Stimulated activated CD4-positive, alpha-beta T cell treated with anti-CD3 and anti-CD28 coated beads, Interleukin-4, amount 100 ng/mL, for 4 hours (primary cell): ENCODE data around the gene LY6G5B.
A peak's percentile ranks its signal among the peaks of the same experiment; 100 is the strongest.
"Not testable (repeated sequence)": the region's sequence is repeated elsewhere in the genome, so short reads cannot be mapped to it uniquely, and the experiment has no call there.

ENCODE experiments used
- DNase-seq, 2 experiments: peaks; one replicate each; pipeline ENCODE4 v3.0.0-alpha.2; 2020

Gene LY6G5B

GRCh38 chr6:31692353-31692752, 22.6 kb downstream of the LY6G5B start:
- no peak for DNase-seq

GRCh38 chr6:31692886-31693285, 23.1 kb downstream of the LY6G5B start:
- DNase-seq, result no peak

- DNase-seq, result no peak
Measured at GRCh38 chr6:31693535-31693934, 23.8 kb downstream of the LY6G5B start.

DNA sequence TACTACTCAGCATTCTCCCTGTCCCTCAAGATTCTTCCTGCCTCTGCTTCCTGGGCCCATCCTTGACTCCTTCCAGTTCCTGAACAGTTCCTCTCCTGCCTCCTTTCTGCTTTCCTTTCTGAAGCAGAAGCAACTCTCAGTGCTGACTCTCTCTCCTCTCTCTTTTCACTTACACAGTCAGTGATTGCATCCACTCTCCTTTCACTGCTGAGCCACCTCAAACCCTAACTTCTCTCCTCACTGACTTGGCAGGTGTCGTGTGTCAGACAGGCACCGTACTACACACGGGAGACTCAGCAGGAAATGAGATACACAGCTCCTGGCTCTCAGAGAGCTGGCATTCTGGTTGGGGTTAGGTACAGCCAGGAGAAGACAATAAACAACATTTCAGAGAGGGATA, 27.8 kb downstream of the LY6G5B start:
- DNase-seq, result no peak

DNA sequence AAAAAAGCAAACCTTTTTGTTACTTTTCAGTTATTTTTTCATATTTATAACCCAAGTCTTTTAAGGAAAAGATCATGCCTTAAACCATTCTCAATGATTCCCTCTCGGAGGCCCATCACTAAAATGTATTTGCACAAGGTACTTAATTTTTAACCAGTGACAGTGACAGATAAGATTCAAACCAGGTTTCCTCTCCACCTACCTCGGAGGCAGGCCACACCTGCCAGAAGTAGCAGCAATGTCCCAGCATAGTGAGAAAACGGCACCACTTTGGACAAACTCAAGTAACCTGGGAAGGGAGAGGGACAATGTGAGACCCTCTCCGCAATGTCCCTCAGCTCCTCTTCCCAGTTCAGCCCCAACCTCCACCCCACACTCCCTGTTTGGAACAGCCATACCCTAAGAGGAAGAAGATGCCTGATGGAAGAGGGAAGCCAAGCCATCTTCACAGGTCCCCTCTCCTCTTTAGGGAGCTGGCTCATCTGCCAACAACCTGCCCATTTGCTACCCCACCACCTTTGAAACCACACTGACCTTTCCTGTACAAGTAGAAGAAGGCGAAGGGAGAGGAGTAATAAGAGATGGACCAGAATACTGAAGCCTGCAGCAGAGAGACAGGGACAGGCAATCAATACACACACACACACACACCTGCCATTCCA, 31.1 kb downstream of the LY6G5B start:
- DNase-seq, result no peak

GRCh38 chr6:31701666-31702404, 32.1 kb downstream of the LY6G5B start:
- DNase-seq, result no peak

- peak; percentile 16 to 18 for DNase-seq
Measured at GRCh38 chr6:31702405-31702818, 32.6 kb downstream of the LY6G5B start.

GRCh38 chr6:31702819-31703716, 33.3 kb downstream of the LY6G5B start, which contains the start of gene ABHD16A:
Gene ABHD16A (minus strand): TSS chr6:31703324. CDS start chr6:31703281, 43 bp downstream.
- DNase-seq, result peak; percentile 94 to 97

GRCh38 chr6:31705931-31706330, 36.2 kb downstream of the LY6G5B start:
- no peak for DNase-seq

GRCh38 chr6:31706599-31706998, 36.8 kb downstream of the LY6G5B start, which contains the start of gene LY6G6F:
Gene LY6G6F (plus strand): TSS chr6:31706866. CDS start chr6:31706907, 41 bp downstream.
- no peak for DNase-seq

- no peak for DNase-seq
Measured at GRCh38 chr6:31707701-31708100, 37.9 kb downstream of the LY6G5B start.

DNA sequence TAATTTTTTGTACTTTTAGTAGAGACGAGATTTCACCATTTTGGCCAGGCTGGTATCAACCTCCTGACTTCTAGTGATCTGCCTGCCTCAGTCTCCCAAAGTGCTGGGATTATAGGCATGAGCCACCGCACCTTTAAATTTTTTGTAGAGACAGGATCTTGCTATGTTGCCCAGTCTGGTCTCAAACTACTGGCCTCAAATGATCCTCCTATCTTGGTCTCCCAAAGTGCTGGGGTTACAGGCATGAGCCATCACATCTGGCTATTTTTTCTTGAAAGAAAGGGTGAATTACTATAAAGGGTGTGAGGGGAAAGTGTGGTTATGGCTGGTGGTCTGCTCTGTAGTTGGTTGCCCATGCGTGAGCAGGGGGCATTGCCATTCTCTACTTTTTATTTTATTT, 38.4 kb downstream of the LY6G5B start:
- DNase-seq, result no peak

GRCh38 chr6:31709157-31709556, 39.4 kb downstream of the LY6G5B start:
- not testable (repeated sequence) for DNase-seq

GRCh38 chr6:31710523-31711219, 40.9 kb downstream of the LY6G5B start:
- no peak for DNase-seq

GRCh38 chr6:31711233-31711632, 41.5 kb downstream of the LY6G5B start:
- no peak for DNase-seq

DNA sequence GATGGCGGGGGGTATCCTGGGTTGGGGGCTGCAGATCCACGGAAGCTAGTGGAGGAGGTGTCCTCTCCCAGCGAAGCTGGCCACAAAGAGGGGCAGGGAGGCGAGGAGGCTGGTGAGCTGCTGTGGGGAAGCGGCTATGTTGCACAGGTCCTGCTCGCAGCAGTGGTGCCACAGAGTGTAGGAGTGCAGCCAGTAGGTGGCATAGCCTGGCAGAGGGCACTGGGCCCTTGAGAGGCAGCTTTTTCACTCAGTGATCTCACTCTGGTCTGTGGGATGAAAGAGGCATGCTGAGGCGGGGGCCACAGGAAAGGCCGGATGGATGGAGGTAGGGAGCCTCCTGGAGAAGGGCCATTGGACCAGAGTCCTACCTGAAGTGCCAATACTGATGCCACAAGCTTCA, 42.5 kb downstream of the LY6G5B start:
- DNase-seq, result no peak

DNA sequence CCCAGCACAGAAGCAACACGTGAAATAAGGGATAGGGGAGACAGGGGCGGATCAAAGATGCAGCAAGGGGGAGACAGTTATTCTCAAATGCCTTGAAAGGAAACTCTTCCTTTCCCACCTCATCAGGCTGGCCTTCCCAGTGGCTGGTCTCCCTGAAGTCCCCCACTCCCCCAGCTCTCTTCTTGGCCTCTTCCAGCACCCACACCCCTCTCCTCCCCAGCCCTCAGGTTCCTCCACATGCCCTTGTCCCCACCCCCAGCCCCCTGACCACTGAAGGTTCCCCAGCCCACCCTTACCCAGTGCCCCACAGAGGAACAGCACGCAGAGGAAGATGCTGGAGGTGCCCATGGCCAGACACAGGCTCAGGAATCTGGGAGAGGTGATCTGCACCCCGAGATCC, 43.7 kb downstream of the LY6G5B start:
- DNase-seq, result no peak

DNA sequence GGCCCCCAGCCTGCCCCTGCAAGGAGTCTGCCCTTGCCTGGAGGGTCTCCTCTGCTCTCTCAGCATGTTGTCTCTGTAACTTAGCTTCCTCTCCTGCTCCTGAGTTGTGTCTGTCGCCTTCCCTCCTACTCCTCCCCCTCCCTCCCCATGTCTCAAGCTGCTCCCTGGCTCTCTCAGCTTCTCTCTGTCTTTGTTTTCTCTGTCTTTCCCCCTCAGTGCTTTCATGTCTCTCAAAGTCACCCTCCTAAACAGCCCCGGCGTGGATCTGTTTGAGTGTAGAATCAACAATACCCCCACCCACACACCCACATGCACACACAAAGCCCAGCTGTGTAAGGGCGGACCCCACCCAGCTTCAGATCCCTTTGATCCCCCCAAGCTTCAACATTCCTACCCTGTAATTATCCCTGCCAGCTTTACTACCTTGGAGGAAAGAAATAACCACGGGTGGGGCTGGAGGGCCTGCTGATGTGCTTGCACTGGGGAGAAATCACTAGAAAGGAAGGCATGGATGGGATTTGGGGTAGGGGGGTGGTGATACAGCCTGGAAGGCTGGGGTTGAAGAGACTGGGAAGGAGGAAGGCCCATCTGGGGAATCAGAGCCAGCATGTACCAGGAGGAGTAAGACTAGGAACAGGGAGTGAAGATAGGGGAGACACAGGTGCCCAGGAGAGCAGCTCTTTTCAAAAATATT, 44.4 kb downstream of the LY6G5B start:
- no peak for DNase-seq

DNA sequence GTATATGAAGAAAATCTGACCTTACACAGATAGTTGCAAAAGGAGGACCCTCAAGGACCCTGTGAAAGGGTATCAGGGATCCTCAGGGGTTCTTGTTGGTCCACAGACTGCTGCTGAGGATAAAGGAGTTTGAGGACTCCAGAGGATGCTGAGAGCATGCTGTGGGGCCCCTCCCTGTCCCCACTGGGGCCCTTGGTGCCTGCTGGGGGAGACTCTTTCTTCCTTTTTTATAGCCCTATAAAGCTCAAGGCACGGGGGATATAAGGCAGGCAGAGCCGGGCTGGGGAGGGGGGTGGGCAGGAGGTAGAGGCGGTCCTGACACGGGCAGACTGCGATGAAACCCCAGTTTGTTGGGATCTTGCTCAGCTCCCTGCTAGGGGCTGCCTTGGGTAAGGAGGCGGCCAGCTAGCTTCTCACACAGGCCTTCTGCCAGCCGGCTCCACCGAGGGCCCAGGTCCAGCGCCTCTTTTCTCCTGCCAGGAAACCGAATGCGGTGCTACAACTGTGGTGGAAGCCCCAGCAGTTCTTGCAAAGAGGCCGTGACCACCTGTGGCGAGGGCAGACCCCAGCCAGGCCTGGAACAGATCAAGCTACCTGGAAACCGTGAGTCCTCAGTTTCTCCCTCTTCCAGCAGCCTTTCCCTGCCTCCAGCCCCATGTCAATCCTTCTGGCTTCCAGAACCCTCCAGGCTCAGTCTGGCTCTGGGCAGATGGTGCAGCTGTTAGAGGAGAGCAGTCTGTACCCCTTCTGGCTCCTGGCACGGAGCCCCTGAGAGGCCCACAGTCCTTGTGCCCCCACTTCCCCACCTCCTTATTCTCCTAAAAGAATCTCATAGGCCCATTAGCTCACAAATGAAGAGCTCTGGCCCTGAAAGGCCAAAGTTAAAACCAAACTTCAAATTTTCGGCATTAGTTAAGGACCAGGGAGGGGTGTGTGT, 45.5 kb downstream of the LY6G5B start, which contains the start of gene LY6G6D:
Gene LY6G6D (plus strand): TSS at position 327 of the 937 bp plus-strand sequence. CDS start 8 bp downstream, at position 335.
- no peak for DNase-seq

DNA sequence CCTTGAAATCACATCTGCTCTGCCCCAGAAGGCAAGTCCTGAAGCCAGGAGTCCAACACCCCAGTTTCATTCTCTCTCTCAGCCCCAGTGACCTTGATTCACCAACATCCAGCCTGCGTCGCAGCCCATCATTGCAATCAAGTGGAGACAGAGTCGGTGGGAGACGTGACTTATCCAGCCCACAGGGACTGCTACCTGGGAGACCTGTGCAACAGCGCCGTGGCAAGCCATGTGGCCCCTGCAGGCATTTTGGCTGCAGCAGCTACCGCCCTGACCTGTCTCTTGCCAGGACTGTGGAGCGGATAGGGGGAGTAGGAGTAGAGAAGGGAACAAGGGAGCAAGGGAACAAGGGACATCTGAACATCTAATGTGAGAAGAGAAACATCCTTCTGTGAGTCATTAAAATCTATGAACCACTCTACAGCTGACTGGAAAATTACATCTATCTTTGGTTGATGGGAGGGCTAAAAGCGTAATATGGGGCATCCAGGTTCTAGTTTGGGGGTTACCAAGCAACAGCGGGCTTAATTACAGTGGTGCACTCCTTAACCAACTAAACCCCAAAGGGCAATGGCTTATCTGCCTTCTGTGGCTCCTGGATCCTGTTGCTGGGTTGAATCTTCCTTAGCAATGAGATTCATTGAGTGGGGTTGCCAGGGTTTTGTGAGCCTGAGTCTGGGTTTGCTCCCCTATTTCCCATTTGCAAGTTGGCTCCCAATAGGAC, 47.9 kb downstream of the LY6G5B start:
- no peak for DNase-seq
